ENCODE data around the gene CACNA1A. TPM values are rescaled to one million over a fixed set of nuclear protein-coding genes. Genes with fewer than 3 reads are reported as not detected.
"Not testable (repeated sequence)": the region's sequence is repeated elsewhere in the genome, so short reads cannot be mapped to it uniquely, and the experiment has no call there.

Gene CACNA1A
- polyA plus RNA-seq, 10 donors = 0.84 to 5.1 (median 2.4) TPM

- no peak for DNase-seq
These were observed 224.6 kb downstream of the CACNA1A start for GRCh38 chr19:13281567-13282291.

- DNase-seq = peak; percentile 68 to 81 (median 77)
These were observed 229.0 kb downstream of the CACNA1A start for GRCh38 chr19:13277104-13277809.

- DNase-seq = no peak
These were observed 231.1 kb downstream of the CACNA1A start for GRCh38 chr19:13275016-13275722.

- no peak for DNase-seq
These were observed 235.7 kb downstream of the CACNA1A start for GRCh38 chr19:13270514-13271105.

- DNase-seq = no peak
These were observed 236.9 kb downstream of the CACNA1A start for GRCh38 chr19:13269348-13269747.

- DNase-seq = no peak
These were observed 238.4 kb downstream of the CACNA1A start for GRCh38 chr19:13267889-13268288.

- no peak for DNase-seq
These were observed 239.1 kb downstream of the CACNA1A start for GRCh38 chr19:13267131-13267530.

- peak; percentile 47 to 76 (median 57) for DNase-seq
These were observed 243.8 kb downstream of the CACNA1A start for GRCh38 chr19:13262450-13262849.

GRCh38 chr19:13260883-13261653 is 245.2 kb downstream of the CACNA1A start:
- DNase-seq = peak in 1 of 3 donors; percentile 47

- no peak for DNase-seq
These were observed 249.4 kb downstream of the CACNA1A start for GRCh38 chr19:13256918-13257317.

- not testable (repeated sequence) for DNase-seq
These were observed 249.9 kb downstream of the CACNA1A start for GRCh38 chr19:13256398-13256797.

GRCh38 chr19:13255719-13256059 is 250.6 kb downstream of the CACNA1A start:
- DNase-seq = no peak

GRCh38 chr19:13255041-13255718 is 251.1 kb downstream of the CACNA1A start:
- DNase-seq = no peak

GRCh38 chr19:13252569-13253335 is 253.5 kb downstream of the CACNA1A start:
- DNase-seq = no peak

GRCh38 chr19:13244920-13245319 is 261.4 kb downstream of the CACNA1A start:
- DNase-seq = no peak

GRCh38 chr19:13241231-13242104 is 264.8 kb downstream of the CACNA1A start:
- no peak for DNase-seq

GRCh38 chr19:13240312-13241022 is 265.8 kb downstream of the CACNA1A start:
- no peak for DNase-seq

- DNase-seq = no peak
These were observed 267.3 kb downstream of the CACNA1A start for GRCh38 chr19:13238891-13239534.
